22Rv1 (cell line): Measurements from ENCODE around the gene SLC25A34.

Experiments
- CTCF ChIP-seq: fragments of 450-650 bp; IDR thresholded peaks from 2 replicates; pipeline ENCODE4 v1.5.1; 2017; ENCODE audit warnings: mild to moderate bottlenecking
- ZFX ChIP-seq: fragments of 450-650 bp; IDR thresholded peaks from 2 replicates; pipeline ENCODE4 v1.6.1; 2017; ENCODE audit warnings: antibody characterized with exemption, borderline replicate concordance

DNA sequence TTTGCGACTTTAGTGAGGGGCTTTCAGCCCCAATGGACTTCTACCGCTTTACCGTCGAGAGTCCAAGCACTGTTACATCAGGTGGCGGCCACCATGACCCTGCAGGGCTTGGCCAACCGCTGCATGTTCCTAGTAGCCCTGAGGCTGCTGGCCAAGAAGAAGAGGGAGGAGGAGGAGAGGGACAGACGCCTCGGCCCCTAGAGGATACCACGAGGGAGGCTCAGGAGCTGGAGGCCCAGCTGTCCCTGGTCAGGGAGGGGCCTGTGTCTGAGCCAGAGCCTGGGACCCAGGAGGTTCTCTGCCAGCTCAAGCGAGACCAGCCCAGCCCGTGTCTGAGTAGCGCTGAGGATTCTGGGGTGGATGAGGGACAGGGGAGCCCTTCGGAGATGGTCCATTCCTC is 8.6 kb upstream of the SLC25A34 start:
- TF ChIP-seq CTCF, result no peak
- no peak for TF ChIP-seq ZFX
